Eye (tissue), 1 donor: ENCODE measurements around the gene HACL1.
"Not testable (repeated sequence)": the region's sequence is repeated elsewhere in the genome, so short reads cannot be mapped to it uniquely, and the experiment has no call there.

Experiments
- DNase-seq: peaks from one replicate; pipeline ENCODE4 v3.0.0-alpha.2; 2015

HACL1 gene

DNA sequence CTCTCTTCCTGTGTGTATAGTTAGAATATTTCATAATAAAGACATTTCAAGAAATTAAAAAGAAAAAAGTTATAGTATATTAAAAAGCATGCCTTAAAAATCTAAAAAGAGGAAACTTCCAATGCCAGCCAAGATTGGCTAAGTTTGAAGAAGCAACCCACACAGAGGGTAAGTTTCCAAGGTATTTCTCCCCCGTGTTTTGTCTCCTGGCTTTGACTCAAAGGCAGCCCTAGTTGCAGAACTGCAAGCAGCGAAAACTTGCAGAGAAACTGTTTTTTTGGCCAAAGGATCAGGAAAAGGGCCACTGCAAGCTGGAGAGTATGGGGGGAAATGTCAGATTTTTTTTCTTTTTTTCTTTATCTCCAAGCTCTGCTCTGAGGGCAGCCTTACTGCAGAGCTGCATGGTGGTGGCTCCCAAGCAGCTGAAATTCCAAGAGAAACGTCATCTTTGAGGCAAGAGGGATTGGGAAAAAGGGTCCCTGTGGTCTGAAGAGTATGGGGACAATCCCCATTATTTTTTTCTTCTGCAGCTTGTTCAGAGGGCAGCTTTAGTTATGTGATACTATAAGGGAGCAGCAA is 23.0 kb downstream of the HACL1 start:
- no peak for DNase-seq

DNA sequence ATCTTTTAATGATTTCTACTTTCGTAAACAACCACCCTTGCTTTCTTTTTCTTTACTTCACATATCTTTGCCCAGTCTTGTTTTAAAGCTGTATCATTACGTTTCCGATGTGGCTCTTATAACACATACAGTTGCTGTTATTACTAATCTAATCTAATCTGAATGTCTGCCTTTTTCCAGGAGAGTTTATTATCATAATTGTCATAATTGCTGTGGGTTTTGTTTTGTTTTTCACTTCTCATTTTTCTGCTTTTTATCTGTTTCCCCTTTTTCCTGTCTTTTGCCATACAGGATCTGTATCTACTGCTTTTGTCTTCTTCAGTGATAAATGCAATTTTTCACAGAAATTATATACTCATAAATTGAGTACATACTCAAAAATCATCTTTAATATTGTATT is 24.9 kb downstream of the HACL1 start:
- no peak for DNase-seq

DNA sequence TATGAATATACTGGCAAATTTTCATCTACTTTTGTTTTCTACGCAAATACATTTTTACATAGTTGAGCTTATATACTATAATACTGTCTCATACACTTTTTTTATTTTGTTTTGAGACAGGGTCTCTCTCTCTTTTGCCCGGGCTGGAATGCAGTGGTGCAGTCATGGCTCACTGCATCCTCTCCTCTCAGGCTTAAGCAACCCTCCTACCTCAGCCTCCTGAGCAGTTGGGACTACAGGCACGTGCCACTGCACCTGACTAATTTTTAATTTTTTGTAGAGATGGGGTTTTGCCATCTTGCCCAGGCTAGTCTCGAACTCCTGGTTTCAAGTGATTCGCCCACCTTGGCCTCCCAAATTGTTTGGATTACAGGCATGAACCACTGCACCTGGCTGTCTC is 25.9 kb downstream of the HACL1 start:
- no peak for DNase-seq

DNA sequence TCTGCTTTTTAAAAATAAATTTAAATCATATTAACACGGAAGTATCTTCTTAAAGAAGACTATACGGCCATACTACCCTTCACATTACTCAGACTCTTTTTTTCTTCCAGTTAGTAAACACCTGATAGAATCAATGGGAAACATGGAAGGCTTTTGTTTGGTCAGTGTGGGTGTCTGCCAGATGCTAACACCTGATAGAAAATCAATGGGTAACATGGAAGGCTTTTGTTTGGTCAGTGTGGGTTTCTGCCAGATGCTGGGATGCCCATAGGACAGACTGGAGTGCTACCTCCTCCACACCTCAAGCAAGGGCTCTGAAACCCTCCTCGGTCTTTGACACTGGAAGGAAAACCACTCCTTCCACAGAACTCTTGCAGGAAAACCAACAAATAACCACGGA is 29.2 kb downstream of the HACL1 start:
- no peak for DNase-seq

DNA sequence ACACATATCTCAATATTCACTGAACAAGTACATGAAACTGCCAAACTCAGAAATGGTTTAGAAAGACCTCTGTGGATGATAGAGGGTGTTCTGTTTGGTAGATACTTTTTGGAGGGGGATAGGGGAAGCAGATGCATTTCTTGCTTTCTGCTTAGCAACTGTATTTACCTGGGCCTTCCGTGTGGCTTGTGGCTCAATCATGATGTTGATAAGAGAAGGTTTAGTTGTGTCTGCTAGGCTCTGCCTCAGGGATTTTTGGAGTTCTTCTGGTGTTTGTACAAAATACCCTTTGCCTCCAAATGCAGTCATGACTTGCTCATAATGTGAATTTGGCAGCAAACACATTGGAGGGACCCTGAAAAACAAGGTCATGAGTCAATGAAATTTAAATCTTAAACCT is 38.2 kb downstream of the HACL1 start:
- no peak for DNase-seq

DNA sequence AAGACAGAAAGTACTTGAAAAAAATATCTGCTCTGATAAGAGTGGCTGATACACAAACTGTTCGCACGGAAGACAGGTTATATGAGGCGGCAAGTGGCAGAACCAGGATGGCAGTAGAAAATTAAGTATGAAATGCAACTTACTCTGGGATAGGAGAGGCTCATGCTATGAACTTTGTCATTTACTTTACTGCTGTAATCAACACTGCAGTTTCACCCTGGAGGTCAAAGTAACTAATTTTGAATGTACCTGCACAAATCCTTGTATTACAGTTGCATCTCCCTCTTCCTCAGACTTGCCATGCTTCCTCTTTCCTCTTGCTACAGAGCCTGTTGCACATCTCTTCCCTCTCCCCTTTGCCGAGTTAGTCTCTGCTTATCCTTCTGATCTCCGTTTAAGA is 38.8 kb downstream of the HACL1 start:
- no peak for DNase-seq

DNA sequence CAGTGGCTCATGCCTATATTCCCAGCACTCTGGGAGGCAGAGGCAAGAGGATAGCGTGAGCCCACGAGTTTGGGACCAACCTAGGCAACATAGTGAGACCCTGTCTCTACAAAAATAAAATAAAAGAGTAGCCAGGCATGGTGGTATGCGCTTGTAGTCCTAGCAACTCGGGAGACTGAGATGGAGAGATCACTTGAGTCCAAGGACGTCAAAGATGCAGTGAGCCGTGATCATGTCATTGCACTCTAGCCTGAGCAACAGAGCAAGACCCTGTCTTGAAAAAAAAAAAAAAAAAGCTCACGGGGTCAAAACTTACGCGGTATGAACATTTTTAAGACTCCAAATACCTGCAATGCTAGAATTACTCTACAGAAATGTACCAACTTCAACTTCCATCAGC is 42.8 kb downstream of the HACL1 start:
- DNase-seq: no peak

DNA sequence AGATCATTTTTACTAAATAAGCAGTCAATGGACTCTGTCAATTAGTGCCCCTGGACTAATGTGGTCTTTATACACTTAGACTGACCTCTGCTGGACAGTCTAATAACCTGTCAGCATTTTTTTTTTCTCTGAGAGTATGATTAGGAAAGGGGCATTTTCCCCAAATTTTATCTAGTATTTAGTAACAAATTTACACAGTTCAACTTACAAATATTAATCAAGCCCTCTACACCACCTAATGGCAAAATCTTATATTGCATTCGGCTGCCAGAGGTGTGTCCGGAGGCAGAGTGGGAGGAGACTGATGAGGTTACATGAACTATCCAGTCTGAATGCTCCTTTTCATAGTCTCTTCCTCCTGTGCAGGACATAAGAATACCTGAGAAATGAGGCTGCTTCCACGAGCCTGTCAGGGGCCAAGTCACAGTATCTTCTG is 43.8 kb downstream of the HACL1 start:
- DNase-seq: peak; percentile 82

DNA sequence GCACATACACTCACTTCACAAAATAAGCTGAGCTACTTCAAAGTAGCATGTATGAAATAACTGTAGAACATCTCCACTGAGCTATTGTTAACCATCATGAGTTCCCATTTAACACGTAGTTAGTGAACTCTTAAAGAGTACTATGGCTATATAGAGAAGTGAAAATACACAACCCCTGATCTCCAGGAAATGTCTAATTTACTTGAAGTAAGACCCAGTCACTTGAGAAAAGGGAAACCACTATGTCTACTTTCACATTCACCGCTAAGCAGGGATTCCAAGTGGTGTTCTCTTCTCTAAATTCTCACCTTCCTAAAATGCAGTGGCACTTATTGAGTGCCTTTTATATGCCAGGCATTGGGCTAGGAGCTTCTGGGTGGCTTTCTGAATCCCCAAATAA is 44.9 kb downstream of the HACL1 start:
- no peak for DNase-seq

DNA sequence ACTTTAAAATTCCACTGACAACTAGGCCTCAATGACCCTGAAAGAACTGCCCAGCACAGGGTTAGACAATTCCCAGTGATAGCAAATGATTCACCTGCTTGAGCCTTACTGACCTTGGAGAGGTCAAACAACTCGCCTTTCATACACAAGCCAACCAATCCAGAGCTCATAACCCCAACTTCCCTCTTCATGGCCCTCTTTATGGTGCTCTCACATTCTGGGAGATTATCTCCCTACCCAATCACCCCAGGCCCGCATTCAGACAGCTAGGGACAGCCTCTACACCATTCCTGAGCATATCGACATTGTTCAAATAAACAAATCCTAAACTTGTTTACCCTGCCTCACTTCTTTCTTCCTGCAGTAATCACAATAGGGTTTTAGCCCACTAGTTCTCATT is 47.6 kb downstream of the HACL1 start:
- no peak for DNase-seq

DNA sequence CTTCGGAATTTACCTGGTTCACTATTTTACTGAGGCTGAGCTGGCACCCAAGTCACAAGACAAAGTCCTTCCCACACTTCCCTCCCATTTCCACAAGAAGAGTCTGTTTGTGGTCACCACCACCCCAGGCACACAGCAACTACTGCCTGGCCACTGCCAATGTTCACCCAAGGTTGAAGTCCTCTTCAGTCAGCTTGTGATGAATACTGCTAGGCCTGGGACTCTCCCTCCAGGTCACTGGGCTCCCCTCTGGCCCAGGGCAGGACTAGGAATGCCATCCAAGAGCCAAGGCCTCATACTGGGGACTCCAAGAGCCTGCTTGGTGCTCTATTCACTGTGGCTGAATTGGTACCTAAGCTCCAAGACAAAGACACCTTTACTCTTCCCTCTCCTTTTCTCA is 49.5 kb downstream of the HACL1 start:
- DNase-seq: no peak

DNA sequence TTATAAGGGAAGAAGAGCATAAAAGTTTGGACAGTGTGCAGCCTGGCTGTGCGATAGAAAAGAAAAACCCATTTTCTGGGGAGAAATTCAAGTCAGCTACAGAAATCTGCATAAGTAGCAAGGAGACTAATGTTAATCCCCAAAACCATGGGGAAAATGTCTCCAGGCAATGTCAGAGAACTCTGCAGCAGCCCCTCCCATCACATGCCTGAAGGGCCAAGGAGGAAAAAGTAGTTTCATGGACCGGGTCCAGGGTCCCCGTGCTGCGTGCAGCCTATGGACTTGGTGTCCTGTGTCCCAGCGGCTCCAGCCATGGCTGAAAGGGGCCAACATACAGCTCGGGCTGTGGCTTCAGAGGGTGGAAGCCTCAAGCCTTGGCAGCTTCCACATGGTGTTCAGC is 51.5 kb downstream of the HACL1 start:
- no peak for DNase-seq

DNA sequence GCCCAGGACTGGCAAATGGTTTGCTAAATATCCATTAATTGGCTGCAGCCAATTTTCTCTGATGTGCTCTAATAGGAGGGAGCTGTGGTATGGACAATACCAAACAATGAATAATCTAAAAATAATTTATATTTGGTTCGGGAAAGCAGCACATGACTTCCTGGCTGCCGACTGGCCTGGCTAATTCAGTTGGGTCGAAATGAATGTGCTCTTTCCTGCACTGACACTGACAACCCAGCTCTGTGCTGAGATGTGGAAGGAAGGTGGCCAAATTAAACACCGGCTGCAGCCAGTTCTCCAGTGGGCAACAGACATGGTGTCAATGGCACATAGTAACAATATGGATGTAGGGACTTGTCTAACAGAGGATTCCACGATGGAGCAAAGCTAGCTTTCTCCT is 58.8 kb downstream of the HACL1 start:
- no peak for DNase-seq

DNA sequence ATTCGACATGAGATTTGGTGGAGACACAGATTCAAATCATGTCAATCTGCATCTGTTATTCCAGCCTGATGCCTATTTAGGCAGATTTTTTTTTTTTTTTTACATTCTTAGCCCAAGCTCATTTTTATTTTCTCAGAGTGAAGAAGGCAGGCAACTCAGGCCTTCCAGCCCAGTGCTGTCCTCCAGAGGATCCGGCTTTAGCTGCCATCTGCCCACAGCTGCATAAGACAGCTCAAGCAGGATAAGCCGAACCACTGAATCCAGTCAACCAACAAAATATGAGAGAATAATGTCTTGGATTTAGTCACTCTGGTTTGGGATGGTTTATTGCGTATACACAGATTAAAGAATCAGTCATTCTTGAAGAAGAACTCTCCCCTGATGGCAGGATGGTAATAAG is 60.0 kb downstream of the HACL1 start:
- DNase-seq: no peak

DNA sequence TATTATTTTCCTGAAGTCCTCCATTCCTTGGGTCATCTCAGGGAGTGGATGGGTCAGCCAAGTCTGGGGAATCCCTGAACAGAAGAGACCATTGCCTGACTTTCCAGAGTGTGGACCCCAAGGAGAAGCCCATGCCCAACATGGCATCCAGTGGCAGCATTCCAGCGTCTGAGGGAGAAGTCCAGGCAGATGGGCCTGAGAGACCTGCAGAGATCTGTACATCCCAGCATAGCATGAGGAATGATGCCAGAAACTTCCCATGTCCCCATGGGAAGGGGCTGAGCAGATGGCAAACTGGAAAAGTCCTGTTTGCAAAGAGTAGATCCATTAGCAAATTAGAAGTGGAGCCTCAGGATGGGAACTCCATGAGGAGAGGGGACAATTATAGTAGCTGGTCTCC is 62.3 kb downstream of the HACL1 start:
- DNase-seq: no peak

DNA sequence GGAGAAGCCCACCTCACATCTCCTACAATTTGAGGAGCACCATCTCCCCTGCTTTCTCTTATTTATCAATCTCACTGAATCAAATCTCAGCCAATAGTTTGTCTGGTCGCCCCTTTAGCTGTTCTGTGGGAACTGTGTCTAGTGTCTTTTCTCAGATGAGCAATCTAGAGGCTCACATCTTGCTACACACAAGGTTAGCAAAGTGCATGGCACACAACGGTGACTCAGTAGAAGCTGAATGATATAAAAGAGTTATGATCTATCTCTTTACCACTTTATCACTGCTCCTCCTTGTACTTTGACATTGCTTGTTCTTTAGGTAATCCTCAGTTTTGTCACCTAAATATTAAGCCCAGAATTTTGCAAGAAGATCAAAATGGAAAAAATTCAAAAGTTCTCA is 63.0 kb downstream of the HACL1 start:
- no peak for DNase-seq

DNA sequence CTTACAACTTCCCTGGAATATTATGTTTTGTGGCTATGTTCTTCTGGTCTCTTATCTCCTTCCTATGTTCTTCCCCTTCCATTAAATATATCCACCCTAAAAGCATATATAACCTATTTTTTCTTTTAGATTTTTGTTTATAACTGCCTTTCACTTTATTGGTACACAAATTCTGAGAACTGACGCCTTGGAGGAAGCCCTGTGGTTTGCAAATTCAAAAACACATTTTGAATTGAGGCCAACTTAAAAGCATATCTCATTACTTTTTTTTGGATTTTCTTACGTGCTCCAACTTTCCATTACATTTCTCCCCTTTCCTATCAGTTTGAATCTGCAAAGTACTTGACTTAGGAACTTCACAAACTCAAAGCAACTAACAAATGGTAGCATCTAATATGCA is 64.5 kb downstream of the HACL1 start:
- DNase-seq: no peak

DNA sequence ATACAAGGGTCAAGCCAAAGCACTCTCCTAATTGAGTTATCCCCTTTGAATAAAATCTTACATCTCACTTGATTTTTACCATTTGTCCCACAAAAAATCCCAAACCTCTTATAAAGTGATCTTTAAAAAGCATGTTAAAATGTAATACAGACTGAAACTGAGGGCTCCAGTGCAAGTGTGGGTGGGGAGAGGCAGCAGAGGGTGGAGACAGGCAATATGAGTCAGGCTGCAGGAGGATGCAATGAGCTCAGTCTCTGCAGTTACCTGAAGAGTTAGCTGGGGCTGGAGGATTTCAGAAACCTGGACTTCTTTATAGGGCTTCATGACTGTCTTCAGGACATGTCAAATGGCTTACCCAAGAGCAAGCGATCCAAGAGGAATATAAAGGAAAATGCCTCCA is 65.6 kb downstream of the HACL1 start:
- DNase-seq: no peak

DNA sequence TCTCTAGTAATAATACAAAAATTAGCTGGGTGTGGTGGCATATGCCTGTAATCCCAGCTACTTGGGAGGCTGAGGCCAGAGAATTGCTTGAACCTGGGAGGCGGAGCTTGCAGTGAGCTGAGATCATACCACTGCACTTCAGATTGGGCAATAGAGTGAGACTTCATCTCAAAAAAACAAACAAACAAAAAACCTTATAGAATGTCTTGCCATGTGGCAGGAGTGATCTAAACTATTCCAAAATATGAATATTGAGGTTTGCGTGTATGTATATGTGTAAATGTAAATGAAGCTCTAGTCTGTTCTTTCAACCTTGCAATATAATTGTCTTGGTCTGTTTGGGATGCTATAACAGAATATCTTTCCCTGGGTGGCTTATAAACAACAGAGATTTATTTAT is 68.8 kb downstream of the HACL1 start:
- DNase-seq: not testable (repeated sequence)

DNA sequence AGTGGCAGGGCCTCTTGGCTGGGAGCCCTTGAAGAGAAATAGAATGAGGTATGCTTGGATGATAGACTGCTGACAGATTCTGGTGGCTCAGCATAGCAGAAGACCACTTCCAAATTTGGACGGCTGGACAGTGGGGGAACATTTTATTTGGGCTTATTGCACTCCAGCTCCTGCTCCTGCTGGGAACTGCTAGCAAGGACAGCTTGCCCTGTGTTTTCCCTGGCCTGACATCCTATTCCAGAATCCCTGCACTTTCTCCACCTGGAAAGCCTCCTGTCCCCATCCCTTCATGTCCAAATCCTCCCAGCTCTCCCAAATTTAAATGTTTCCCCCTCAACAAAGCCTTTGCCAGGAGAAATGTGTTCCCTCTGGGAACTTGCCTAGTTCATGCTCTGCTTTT is 70.0 kb downstream of the HACL1 start:
- no peak for DNase-seq

DNA sequence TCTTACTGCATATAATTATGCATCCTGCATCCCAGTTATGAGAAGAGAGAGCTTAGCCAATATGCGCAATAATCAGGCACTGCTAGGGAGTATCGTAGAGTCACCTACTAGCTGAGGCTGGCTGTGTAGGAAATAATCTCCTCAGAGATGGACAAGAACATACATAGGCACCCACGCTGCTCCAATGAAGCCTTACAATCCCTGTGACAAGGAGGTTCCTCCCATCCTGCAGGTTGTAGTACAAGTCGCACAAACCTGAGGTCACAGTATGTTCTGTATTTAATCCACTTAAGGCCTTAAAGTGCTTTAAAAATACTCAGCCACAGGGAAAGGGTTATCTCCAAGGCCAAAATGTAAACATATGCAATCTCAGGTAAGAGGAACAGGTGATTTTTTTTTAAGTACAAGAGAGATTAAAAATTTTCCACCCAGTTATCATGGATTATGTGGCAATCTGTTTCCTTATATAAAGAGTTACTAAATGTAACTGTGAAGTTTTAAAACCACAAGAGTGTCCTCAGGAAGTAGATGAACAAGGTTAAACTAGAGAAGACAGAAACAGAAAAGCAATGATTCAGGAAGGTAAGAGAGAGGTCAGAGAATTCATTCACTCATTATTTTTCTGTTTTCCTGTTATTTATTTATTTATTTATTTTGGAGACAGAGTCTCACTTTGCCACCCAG is 72.4 kb downstream of the HACL1 start:
- no peak for DNase-seq

DNA sequence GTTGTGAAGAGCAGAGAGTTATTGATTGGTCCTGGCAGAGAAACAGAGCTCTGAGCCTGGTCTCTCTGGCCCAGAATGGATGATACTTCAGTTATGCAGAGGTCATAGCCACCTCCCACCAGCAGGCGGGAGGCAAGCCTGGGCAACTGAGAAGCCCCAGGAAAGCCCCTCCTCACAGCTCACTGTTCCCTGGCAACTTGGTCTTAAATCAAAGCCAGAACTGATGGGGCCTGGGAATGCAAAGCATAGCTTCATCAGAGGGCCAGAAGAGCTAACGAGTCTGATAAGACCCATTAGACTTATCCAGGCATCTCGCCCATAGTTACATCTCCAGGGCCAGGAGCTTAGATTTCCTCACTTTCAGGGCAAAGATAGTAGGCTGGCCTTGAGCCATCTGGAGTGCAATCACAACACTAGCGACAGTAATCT is 74.3 kb downstream of the HACL1 start:
- DNase-seq: peak; percentile 61

DNA sequence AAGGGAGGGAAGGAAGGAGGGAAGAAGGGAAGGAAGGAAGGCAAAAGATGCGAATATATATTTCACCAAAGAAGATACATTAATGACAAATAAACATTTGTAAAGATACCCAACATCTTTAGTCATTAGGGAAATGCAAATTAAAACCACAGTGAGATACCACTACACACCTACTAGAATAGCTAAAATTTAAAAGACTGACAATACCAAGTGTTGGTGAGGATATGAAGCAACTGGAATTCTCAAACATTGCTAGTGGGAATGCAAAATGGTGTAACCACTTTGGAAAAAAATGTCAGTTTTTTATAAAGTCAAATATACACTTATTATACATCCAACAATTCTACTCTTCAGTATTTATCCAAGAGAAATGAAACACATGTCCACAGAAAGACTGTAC is 75.6 kb downstream of the HACL1 start:
- no peak for DNase-seq

DNA sequence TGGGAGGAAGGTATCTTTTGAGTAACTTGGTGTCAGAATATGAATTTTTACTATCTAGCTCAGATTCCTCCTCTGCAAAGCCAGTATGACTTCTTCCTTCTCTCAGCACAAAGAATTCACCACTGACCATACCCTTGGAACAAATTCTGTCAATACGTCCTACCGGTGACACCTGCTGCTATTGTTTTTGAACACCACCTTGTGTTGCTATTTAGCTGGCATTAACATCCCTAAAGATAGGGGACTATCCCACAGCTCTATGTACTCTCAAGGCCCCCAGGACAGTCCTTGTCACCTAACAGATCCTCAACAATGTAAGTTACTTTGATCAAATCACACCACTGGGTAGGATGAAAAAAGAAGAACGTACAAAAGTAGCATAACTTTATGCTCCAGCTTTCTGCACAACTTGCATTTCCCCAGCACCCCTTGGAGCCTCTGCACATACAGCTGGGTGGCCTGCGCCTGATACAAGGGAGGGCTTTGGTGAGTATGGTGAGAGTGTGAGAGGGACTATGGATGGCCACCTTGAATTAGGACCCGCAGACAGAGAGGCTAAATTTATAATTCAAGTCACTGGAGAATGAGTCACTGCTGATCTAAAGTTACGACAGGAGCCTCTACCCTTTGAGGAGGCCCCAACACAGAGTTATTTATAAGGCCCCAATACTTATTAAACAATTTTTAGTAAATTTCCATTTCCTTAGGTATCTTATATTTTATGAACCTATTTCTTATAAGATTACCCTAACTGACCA is 77.5 kb downstream of the HACL1 start:
- DNase-seq: no peak

DNA sequence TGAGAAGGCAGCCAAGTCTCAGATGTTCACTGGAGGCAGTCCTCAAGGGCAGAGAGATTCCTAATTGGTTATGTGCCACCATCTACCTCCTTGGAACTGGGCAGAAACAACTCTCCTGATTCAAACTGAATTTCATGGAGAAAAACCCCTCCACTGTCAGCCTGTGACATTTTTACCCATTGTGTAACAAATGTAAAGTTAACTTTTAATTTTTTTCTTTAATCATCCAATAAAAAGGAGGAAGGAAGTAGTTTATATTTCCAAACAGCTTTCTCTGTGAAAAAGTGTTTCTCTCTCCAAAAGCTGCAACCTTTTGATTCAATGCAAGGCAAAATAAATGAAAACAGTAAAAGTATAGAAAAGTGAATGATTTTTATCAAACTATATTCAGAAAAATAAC is 79.4 kb downstream of the HACL1 start:
- DNase-seq: no peak
